C4-2B (cell line): ENCODE measurements around the gene LPCAT2.
"Not testable (repeated sequence)": the region's sequence is repeated elsewhere in the genome, so short reads cannot be mapped to it uniquely, and the experiment has no call there.

Experiments
- H3K27ac ChIP-seq: fragments of 450-650 bp; 2 replicates; pipeline ENCODE4 v1.5.1; 2017
- CTCF ChIP-seq: fragments of 450-650 bp; conservative IDR thresholded peaks from 2 replicates; pipeline ENCODE4 v1.5.1; 2017; ENCODE audit warnings: mild to moderate bottlenecking
- ZFX ChIP-seq: fragments of 450-650 bp; IDR thresholded peaks from 2 replicates; pipeline ENCODE4 v1.6.1; 2017

The LPCAT2 gene

GRCh38 chr16:55597928-55598327, 89.1 kb downstream of the LPCAT2 start:
- no peak for TF ChIP-seq ZFX
- no peak for TF ChIP-seq CTCF
- no peak overlapping the region for H3K27ac ChIP-seq

- no peak for TF ChIP-seq ZFX
- TF ChIP-seq CTCF, result no peak
- H3K27ac ChIP-seq, result no peak overlapping the region
Measured at GRCh38 chr16:55605754-55606336, 97.0 kb downstream of the LPCAT2 start.

GRCh38 chr16:55613613-55614335, 104.9 kb downstream of the LPCAT2 start:
- H3K27ac ChIP-seq, result no peak overlapping the region
- no peak for TF ChIP-seq CTCF
- TF ChIP-seq ZFX, result no peak

- no peak for TF ChIP-seq ZFX
- TF ChIP-seq CTCF, result no peak
- no peak overlapping the region for H3K27ac ChIP-seq
Measured at GRCh38 chr16:55615071-55615470, 106.2 kb downstream of the LPCAT2 start.

GRCh38 chr16:55615670-55616069, 106.8 kb downstream of the LPCAT2 start:
- H3K27ac ChIP-seq, result not testable (repeated sequence)

- no peak for TF ChIP-seq CTCF
- no peak for TF ChIP-seq ZFX
- H3K27ac ChIP-seq, result no peak overlapping the region
Measured at GRCh38 chr16:55621771-55622170, 112.9 kb downstream of the LPCAT2 start.

GRCh38 chr16:55622272-55622671, 113.4 kb downstream of the LPCAT2 start:
- H3K27ac ChIP-seq, result no peak overlapping the region
- TF ChIP-seq CTCF, result no peak
- no peak for TF ChIP-seq ZFX
